ENCODE results near the gene WDR82.

WDR82 gene

DNA sequence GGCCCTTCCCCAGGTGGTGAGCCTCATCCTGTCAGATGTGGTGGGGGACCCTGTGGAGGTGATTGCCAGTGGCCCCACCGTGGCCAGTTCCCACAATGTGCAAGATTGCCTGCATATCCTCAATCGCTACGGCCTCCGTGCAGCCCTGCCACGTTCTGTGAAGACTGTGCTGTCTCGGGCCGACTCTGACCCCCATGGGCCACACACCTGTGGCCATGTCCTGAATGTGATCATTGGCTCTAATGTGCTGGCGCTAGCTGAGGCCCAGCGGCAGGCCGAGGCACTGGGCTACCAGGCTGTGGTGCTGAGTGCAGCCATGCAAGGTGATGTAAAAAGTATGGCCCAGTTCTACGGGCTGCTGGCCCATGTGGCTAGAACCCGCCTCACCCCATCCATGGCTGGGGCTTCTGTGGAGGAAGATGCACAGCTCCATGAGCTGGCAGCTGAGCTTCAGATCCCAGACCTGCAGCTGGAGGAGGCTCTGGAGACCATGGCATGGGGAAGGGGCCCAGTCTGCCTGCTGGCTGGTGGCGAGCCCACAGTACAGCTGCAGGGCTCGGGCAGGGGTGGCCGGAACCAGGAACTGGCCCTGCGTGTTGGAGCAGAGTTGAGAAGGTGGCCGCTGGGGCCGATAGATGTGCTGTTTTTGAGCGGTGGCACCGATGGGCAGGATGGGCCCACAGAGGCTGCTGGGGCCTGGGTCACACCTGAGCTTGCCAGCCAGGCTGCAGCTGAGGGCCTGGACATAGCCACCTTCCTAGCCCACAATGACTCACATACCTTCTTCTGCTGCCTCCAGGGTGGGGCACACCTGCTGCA, 14.0 kb upstream of the WDR82 start:
- TF ChIP-seq, protein P1, sequence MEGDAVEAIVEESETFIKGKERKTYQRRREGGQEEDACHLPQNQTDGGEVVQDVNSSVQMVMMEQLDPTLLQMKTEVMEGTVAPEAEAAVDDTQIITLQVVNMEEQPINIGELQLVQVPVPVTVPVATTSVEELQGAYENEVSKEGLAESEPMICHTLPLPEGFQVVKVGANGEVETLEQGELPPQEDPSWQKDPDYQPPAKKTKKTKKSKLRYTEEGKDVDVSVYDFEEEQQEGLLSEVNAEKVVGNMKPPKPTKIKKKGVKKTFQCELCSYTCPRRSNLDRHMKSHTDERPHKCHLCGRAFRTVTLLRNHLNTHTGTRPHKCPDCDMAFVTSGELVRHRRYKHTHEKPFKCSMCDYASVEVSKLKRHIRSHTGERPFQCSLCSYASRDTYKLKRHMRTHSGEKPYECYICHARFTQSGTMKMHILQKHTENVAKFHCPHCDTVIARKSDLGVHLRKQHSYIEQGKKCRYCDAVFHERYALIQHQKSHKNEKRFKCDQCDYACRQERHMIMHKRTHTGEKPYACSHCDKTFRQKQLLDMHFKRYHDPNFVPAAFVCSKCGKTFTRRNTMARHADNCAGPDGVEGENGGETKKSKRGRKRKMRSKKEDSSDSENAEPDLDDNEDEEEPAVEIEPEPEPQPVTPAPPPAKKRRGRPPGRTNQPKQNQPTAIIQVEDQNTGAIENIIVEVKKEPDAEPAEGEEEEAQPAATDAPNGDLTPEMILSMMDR (IDR thresholded peaks at IDR 0.05): no peak
- TF ChIP-seq ZFX (IDR thresholded peaks at IDR 0.05; ENCODE audit: borderline replicate concordance): no peak

DNA sequence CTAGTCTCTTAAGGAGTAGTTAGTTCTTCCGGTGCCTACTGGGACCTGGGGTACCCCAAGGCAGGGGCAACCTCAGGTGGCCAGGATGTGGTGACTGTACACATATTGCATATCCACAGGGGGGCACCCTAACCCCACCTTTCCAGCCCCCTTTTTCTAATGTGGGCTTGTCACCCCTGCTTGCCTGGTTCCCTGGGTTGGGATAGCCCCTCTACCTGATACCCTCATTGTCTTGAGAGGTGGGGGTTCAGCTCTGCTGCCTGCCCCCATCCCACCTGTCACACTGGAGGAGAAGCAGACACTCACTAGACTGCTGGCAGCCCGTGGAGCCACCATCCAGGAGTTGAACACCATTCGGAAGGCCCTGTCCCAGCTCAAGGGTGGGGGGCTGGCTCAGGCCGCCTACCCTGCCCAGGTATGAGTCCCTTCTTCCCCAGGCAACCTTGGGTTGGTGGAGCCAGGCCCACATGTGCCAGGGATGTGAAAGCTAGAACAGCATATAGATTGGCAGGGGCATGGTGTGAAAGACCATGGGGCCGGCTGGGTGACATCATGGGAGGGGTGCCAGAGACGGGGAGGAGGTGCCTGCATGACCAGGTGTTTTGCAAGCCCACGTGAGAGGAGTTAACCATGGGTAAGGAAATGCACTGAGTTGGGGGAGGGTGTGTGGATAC, 13.2 kb upstream of the WDR82 start:
- TF ChIP-seq, protein P1 (IDR thresholded peaks at IDR 0.05): peak; percentile 37
- no peak for TF ChIP-seq ZFX (IDR thresholded peaks at IDR 0.05; ENCODE audit: borderline replicate concordance)
- H3K27ac ChIP-seq: no peak overlapping the region

More for the DNA sequence above, 14.0 kb upstream of the WDR82 start:
- H3K27ac ChIP-seq: no peak overlapping the region

- TF ChIP-seq ZFX (IDR thresholded peaks at IDR 0.05; ENCODE audit: borderline replicate concordance): no peak
- TF ChIP-seq, protein P1 (IDR thresholded peaks at IDR 0.05): no peak
- H3K27ac ChIP-seq: peak overlapping the region; percentile 97
Measured at GRCh38 chr3:52290596-52291507, 12.4 kb upstream of the WDR82 start.

DNA sequence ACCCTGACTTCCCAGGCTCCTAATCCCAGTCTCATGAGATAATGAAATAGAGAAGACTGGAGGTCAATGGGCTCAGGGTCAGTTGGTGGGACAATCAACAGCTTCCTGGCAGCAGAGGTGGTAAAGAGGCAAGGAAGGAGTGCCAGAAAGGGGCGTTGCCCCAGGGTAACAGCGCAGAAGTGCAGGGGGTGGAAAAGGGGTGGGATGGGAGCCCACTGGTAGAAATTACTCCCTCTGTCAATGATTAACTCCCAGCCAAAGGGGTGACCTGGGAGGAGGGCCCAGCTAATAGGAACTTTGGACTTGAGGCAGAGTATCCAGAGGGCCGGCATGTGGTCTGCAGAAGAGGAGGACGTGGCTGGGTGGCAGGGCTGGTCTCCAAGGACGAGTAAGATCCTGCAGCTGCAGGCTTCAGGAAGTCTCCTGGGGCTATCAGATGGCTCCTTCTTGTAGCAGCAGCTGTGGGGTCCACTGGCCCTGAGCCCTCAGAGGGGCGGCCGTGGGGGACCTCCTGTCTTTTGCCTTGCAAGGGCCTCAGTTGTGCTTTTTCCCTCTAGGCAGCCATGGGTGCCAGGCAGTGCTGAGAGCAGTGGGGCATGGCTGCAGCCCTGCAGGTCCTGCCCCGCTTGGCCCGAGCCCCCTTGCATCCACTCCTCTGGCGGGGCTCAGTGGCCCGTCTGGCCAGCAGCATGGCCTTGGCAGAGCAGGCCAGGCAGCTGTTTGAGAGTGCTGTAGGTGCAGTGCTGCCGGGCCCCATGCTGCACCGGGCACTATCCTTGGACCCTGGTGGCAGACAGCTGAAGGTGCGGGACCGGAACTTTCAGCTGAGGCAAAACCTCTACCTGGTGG, 11.5 kb upstream of the WDR82 start:
- TF ChIP-seq, protein P1 (IDR thresholded peaks at IDR 0.05): no peak
- no peak for TF ChIP-seq ZFX (IDR thresholded peaks at IDR 0.05; ENCODE audit: borderline replicate concordance)
- peak overlapping the region; percentile 97 for H3K27ac ChIP-seq

- peak overlapping the region; percentile 97 for H3K27ac ChIP-seq
- TF ChIP-seq, protein P1 (IDR thresholded peaks at IDR 0.05): no peak
- no peak for TF ChIP-seq ZFX (IDR thresholded peaks at IDR 0.05; ENCODE audit: borderline replicate concordance)
Measured at GRCh38 chr3:52289338-52289746, 10.9 kb upstream of the WDR82 start.

GRCh38 chr3:52288674-52289073, 10.2 kb upstream of the WDR82 start:
- peak overlapping the region; percentile 97 for H3K27ac ChIP-seq
- TF ChIP-seq, protein P1 (IDR thresholded peaks at IDR 0.05): no peak
- TF ChIP-seq ZFX (IDR thresholded peaks at IDR 0.05; ENCODE audit: borderline replicate concordance): no peak

All from 22Rv1 (cell line).